GM10266 (cell line): ENCODE data around the gene IL2RA.
"Not testable (repeated sequence)": the region's sequence is repeated elsewhere in the genome, so short reads cannot be mapped to it uniquely, and the experiment has no call there.

Experiments
- DNase-seq: peaks from one replicate; pipeline ENCODE4 v3.0.0; 2012; ENCODE audit errors: extremely low spot score
- CTCF ChIP-seq: IDR thresholded peaks from 2 replicates; pipeline ENCODE4 v1.5.1; 2012; ENCODE audit warnings: mild to moderate bottlenecking, low read depth; ENCODE audit not compliant: control insufficient read depth, insufficient read depth; ENCODE audit errors: missing control alignments

Gene IL2RA

DNA sequence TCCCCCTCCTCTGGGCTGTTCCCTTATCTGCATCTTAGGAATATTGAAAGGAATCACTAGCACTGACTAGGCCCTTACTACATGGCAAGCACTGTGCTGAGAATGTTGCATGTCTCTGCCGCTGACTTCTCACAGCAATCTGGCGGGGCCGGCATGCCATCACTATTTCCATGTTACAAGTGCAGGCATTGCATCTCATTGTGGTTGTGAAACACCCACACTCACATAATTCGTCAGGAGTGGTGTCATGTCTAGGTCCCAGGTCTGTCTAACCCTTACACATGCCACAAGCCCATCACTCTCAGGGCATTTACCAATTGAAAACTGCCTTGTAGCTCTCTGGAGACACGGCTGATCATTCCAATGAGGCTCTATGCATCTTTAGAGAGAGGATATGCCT is 8.5 kb upstream of the IL2RA start:
- DNase-seq, result no peak
- TF ChIP-seq CTCF, result no peak

DNA sequence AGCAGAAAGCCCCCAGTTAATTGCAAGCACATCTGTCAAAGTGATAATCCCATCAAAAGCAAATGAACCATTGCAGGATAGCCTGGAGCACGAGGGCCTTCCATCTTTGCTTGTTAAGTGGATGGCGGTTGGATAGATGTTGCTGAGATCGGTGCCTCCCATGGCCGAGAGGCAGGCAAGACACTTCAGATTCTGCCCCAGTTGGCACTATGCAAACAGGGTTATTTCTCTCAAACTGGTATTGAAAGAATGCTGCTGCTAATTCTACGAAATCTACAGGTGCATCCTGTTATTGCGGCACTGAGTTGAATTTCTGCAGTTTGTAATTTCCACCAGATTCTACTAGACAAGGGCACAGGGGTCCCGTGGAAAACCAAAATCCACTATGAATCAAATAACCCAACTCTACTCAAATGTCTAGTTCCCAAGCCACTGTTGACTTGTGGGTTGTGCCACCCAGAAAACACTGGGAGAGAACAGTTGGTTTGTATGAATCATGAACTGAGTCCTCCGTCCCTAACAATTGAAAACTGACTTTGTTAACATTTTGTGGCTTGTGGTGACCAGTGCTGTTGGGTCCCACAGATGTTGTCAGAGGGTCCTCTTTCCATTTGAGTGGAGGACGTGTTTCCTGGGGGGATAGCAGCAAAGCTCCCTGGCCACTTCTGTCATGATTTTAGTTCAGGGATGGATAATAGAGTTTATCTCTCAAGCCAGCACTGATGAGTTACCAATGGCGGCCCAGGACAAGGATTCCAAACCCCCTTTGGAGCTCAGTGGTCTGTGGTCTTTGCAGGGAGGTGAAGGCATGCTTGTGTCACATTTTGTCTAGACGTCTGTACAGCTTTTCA is 7.1 kb upstream of the IL2RA start:
- TF ChIP-seq CTCF, result no peak
- no peak for DNase-seq

GRCh38 chr10:6068422-6068821 is 6.3 kb upstream of the IL2RA start:
- DNase-seq, result no peak
- TF ChIP-seq CTCF, result no peak

DNA sequence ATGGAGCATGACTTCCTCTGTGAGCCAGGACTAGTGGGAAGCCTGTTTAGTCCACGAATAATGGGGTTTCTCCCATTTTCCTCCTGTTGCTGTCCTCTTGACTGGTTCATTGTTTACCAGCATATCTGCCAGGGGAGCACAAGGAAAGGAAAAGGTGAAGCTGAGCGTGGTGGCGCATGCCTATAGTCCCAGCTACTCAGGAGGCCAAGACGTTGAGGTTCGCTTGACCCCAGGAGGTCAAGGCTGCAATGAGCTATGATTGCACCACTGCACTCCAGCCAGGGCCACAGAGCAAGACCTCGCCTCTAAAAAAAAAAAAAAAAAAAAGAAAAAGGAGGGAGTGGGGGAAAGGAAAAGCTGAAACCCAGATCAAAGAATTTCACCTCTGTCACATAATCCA is 5.8 kb upstream of the IL2RA start:
- TF ChIP-seq CTCF, result no peak
- DNase-seq, result no peak

GRCh38 chr10:6067457-6067856 is 5.3 kb upstream of the IL2RA start:
- no peak for DNase-seq
- no peak for TF ChIP-seq CTCF

DNA sequence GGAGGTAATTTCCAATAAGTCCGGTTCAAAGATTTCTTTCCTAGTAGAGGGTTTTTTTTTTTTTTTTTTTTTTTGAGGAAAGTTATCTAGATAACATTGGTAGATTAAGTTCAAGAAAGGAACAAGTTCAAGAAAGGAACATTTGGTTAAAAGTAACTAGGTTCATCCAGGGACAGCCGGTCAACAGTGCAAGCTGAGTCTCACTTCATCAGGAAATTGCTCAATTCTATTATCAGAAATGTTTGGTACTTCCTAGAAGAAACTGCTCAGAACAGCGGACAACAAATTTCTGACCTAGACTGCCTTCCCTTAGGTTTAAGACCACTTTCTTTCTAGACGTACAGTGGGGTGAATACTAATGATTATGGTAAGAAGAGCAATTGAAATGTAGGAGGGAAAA is 3.7 kb upstream of the IL2RA start:
- TF ChIP-seq CTCF, result no peak
- no peak for DNase-seq

DNA sequence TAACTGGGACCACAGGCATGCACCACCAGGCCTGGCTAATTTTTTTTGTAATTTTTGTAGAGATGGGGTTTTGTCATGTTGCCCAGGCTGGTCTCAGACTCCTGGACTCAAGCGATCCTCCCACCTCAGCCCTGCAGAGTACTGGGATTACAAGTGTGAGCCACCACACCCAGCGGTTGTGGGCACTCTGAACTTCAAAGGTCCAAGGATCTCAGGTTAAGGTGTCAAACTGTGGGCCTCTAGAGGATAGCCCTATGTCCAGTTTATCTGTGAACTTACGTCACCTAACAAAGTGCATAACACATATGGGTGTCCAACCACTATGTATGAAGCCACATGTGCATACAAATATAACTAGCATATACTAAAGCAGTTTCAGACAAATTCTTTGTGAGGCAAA is 3.2 kb upstream of the IL2RA start:
- DNase-seq, result no peak
- TF ChIP-seq CTCF, result no peak

DNA sequence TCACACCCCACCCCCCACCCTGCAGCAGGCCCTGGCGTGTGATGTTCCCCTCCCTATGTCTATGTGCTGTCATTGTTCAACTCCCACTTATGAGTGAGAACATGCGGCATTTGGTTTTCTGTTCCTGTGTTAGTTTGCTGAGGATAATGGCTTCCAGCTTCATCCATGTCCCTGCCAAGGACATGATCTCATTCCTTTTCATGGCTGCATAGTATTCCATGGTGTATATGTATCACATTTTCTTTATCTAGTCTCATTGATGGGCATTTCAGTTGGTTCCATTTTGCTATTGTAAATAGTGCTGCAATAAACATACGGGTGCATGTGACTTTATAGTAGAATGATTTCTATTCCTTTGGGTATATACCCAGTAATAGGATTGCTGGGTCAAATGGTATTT is 2.6 kb upstream of the IL2RA start:
- DNase-seq, result not testable (repeated sequence)
